PFSK-1 (cell line): ENCODE measurements around the gene PSPC1. TPM values are rescaled to one million over a fixed set of nuclear protein-coding genes. Genes with fewer than 3 reads are reported as not detected.

Source experiments
- FOXP2 ChIP-seq: optimal IDR thresholded peaks from 2 replicates; pipeline ENCODE3; 2011; ENCODE audit warnings: borderline replicate concordance, control low read depth, inconsistent platforms; ENCODE audit not compliant: insufficient read depth; ENCODE audit errors: extremely low read length, extremely low read depth
- POLR2AphosphoS5 ChIP-seq: IDR thresholded peaks from 2 replicates; pipeline ENCODE4 v1.6.1; 2012; ENCODE audit warnings: low read depth, mild to moderate bottlenecking, control low read depth, low read length, moderate library complexity
- REST ChIP-seq, 2 experiments: IDR thresholded peaks; 2 replicates each; pipeline versions ENCODE4 v1.6.1 to v1.8.0; 2011 to 2012; ENCODE audit warnings: low read depth in 2 of 2, low read length in 2 of 2, control low read depth in 1 of 2, inconsistent platforms in 1 of 2, mild to moderate bottlenecking in 1 of 2, moderate library complexity in 1 of 2; ENCODE audit not compliant: insufficient read depth in 1 of 2
- SIN3A ChIP-seq: IDR thresholded peaks from 2 replicates; pipeline ENCODE4 v1.6.1; 2012; ENCODE audit warnings: mild to moderate bottlenecking, low read length, moderate library complexity, borderline replicate concordance; ENCODE audit not compliant: insufficient read depth
- TAF1 ChIP-seq: IDR thresholded peaks from 2 replicates; pipeline ENCODE4 v1.6.1; 2012; ENCODE audit warnings: low read length, control low read depth, borderline replicate concordance; ENCODE audit not compliant: insufficient read depth
- polyA plus RNA-seq: library from polyadenylated mRNA; unstranded; fragments of >200 nt; gene quantifications from one replicate; pipeline ENCODE4 v1.2.1, GENCODE V29; 2012; ENCODE audit warnings: low read depth, missing spikeins; ENCODE audit not compliant: insufficient read length

Gene PSPC1
- polyA plus RNA-seq, result 11.3 TPM

GRCh38 chr13:19782727-19783682 is at the start of gene PSPC1:
Gene PSPC1 (minus strand): TSS chr13:19782945. CDS start chr13:19782757, 188 bp downstream.
- TF ChIP-seq TAF1 (peak; percentile 77; the same call in 1 of the 2 replicates), FOXP2 (peak; percentile 18), POLR2AphosphoS5 (peak; percentile 84)

- TF ChIP-seq FOXP2 (no peak), REST (IDR thresholded peaks at IDR 0.05; ENCODE audit: insufficient read depth in 1 of 2, low read depth in 2 of 2, low read length in 2 of 2) (no peak), TAF1 (no peak), SIN3A (no peak)
Observed at GRCh38 chr13:19822673-19823072, 39.9 kb upstream of the PSPC1 start.

- peak; percentile 74 for TF ChIP-seq FOXP2
- no peak for TF ChIP-seq POLR2AphosphoS5
Observed at GRCh38 chr13:19818223-19818842, 35.6 kb upstream of the PSPC1 start.

GRCh38 chr13:19817510-19818158 is 34.9 kb upstream of the PSPC1 start:
- TF ChIP-seq FOXP2 (no peak), REST (IDR thresholded peaks at IDR 0.05; ENCODE audit: insufficient read depth in 1 of 2, low read depth in 2 of 2, low read length in 2 of 2) (no peak)

GRCh38 chr13:19817106-19817505 is 34.4 kb upstream of the PSPC1 start:
- TF ChIP-seq REST (IDR thresholded peaks at IDR 0.05; ENCODE audit: insufficient read depth in 1 of 2, low read depth in 2 of 2, low read length in 2 of 2) (no peak), SIN3A (no peak), FOXP2 (no peak), POLR2AphosphoS5 (no peak), TAF1 (no peak)
